Measurements from ENCODE around the gene NSMF.

NSMF gene

GRCh38 chr9:137459601-137460362, 648 bp upstream of the NSMF start (continued):
- no peak for TF ChIP-seq ZSCAN16 (tag by site-specific recombination; IDR thresholded peaks at IDR 0.05)
- TF ChIP-seq ZBTB20 (tag by site-specific recombination; IDR thresholded peaks at IDR 0.05), result 0 out of 2 replicates have a peak, but pooled peaks have one; percentile 53
- peak; percentile 79 for TF ChIP-seq ZBTB11 (tag by site-specific recombination; conservative IDR thresholded peaks at IDR 0.05; ENCODE audit: low read depth)
- TF ChIP-seq ZIC2 (tag by site-specific recombination; IDR thresholded peaks at IDR 0.05), result peak; percentile 78
- no peak for TF ChIP-seq ZNF426 (tag by site-specific recombination; IDR thresholded peaks at IDR 0.05)
- no peak for TF ChIP-seq ZNF747 (tag by site-specific recombination; IDR thresholded peaks at IDR 0.05)
- no peak for TF ChIP-seq ZNF148 (tag by site-specific recombination; IDR thresholded peaks at IDR 0.05; ENCODE audit: borderline replicate concordance)
- TF ChIP-seq GLIS1 (tag by site-specific recombination; IDR thresholded peaks at IDR 0.05), result peak; percentile 18; the same call in 1 of the 2 replicates
- no peak for TF ChIP-seq ZNF658 (tag by site-specific recombination; IDR thresholded peaks at IDR 0.05)
- no peak for TF ChIP-seq ZNF169 (tag by site-specific recombination; IDR thresholded peaks at IDR 0.05)
- TF ChIP-seq ZNF558 (tag by site-specific recombination; IDR thresholded peaks at IDR 0.05), result no peak
- TF ChIP-seq ZBTB21 (tag by site-specific recombination; IDR thresholded peaks at IDR 0.05), result 0 out of 2 replicates have a peak, but pooled peaks have one; percentile 6
- peak; percentile 81 for TF ChIP-seq GLIS2 (tag by site-specific recombination; IDR thresholded peaks at IDR 0.05)
- TF ChIP-seq PRDM2 (tag by site-specific recombination; IDR thresholded peaks at IDR 0.05; ENCODE audit: borderline replicate concordance), result no peak
- peak; percentile 100 for TF ChIP-seq ZNF335 (tag by site-specific recombination; conservative IDR thresholded peaks at IDR 0.05)
- TF ChIP-seq SCRT1 (tag by site-specific recombination; IDR thresholded peaks at IDR 0.05; ENCODE audit: borderline replicate concordance), result no peak
- TF ChIP-seq ZBTB17 (tag by site-specific recombination; IDR thresholded peaks at IDR 0.05), result no peak

Measured in HEK293 (cell line).